AG09309 (cell line): ENCODE results near the gene PIP4K2A.

Experiments used
- DNase-seq: peaks from one replicate; pipeline ENCODE4 v3.0.0-alpha.2; 2010; ENCODE audit warnings: low read depth
- H3K4me3 ChIP-seq: 2 replicates; pipeline ENCODE4 v1.5.1; 2011; ENCODE audit warnings: mild to moderate bottlenecking, low read depth, low read length, moderate library complexity; ENCODE audit not compliant: control insufficient read depth
- TF ChIP-seq, protein P1 (sequence below): IDR thresholded peaks from 2 replicates; pipeline ENCODE4 v1.5.1; 2011; ENCODE audit warnings: mild to moderate bottlenecking, low read depth, low read length, inconsistent platforms; ENCODE audit not compliant: insufficient read depth, control insufficient read depth; ENCODE audit errors: missing control alignments

The PIP4K2A gene

DNA sequence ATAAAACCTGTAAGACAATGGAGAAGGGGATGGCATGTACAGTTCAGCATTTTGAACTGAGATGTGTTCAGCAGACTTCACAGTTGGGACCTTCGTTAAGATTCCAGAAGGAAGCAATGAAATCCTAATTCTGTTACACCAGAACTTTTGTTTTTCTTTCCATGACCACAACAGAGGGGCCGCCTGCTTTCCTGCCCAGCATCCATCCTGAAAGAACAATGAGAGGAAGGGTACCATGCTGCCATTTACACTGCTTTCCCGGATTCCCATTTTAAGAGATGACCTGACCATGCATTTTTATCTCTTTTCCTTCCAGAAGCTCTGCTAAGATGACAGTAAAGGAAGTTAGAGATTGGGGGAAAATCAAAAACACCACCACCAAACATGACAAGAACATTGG is 92.7 kb downstream of the PIP4K2A start:
- no peak overlapping the region for H3K4me3 ChIP-seq

DNA sequence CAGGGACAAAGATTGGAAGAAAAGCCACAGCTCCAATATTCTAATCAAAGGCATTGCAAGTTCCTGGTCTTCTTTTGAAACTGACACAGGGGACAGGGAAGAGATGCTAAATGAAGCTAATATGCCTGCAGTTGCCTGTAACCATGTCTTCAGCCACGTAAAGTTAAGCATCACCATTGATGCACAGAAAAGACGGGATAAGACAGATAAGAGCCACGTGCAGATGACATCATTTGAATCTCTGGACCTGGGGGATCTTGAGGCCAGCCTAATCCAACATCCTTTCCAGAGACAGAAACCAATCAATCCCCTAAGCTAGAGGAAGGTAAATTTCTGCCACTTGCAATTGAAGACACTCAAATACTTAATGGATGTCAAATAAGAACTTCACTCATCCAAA is 93.4 kb downstream of the PIP4K2A start:
- DNase-seq = no peak
- H3K4me3 ChIP-seq = no peak overlapping the region
- TF ChIP-seq, protein P1, sequence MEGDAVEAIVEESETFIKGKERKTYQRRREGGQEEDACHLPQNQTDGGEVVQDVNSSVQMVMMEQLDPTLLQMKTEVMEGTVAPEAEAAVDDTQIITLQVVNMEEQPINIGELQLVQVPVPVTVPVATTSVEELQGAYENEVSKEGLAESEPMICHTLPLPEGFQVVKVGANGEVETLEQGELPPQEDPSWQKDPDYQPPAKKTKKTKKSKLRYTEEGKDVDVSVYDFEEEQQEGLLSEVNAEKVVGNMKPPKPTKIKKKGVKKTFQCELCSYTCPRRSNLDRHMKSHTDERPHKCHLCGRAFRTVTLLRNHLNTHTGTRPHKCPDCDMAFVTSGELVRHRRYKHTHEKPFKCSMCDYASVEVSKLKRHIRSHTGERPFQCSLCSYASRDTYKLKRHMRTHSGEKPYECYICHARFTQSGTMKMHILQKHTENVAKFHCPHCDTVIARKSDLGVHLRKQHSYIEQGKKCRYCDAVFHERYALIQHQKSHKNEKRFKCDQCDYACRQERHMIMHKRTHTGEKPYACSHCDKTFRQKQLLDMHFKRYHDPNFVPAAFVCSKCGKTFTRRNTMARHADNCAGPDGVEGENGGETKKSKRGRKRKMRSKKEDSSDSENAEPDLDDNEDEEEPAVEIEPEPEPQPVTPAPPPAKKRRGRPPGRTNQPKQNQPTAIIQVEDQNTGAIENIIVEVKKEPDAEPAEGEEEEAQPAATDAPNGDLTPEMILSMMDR = no peak

More for the DNA sequence above, 92.7 kb downstream of the PIP4K2A start:
- no peak for DNase-seq
- TF ChIP-seq, protein P1 = no peak

DNA sequence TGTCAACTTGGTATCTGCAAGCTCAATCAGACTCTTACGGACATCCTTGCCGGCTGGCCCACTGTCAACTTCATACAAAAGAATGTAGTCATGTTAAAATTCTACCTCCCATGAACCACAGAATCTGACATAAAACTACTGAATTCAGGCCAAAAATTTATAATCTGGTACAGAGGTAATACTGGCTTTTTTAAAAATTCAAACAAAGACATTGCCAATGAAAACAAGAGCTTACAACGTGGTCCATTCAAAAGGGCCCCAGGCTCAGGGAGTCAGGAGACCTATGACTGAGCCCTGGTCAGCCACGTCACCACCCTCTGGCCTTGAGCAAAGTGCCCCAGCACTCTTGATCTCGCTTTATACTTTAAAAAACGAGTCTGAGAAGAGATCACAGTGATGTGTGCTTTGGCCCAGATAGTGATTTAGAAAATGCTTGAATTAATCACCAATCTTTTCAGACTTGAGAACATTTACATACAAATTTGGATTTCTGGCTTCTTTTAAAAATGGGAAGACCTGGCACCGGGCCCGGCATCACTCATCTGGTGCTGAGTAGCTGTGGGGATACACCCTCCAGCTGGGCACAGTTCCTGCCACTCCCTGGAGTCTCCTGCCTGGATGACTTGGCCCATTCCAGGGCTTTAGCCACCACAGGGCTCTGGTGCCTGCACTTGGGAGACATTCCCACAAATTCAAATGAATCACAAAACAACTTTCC is 94.1 kb downstream of the PIP4K2A start:
- TF ChIP-seq, protein P1 = no peak
- peak; percentile 84 for DNase-seq
- no peak overlapping the region for H3K4me3 ChIP-seq

DNA sequence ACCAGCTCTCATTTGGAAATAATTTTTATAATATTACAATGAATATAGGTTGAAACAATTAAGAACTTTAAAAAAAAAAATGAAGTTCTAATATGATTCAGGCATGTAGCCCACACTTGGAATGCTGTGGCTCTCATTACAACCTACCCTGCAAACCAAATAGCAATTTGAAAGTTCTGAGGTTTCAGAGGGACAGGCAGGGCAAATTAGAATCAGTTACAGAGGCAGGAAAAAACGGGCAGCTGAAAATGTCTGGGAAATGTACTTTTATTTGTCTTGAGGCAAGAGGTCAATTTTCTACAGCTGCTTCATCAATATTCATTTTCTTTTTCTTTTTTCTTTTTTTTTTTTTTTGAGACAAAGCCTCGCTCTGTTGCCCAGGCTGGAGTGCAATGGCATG is 95.3 kb downstream of the PIP4K2A start:
- H3K4me3 ChIP-seq = no peak overlapping the region
- TF ChIP-seq, protein P1 = no peak
- no peak for DNase-seq

DNA sequence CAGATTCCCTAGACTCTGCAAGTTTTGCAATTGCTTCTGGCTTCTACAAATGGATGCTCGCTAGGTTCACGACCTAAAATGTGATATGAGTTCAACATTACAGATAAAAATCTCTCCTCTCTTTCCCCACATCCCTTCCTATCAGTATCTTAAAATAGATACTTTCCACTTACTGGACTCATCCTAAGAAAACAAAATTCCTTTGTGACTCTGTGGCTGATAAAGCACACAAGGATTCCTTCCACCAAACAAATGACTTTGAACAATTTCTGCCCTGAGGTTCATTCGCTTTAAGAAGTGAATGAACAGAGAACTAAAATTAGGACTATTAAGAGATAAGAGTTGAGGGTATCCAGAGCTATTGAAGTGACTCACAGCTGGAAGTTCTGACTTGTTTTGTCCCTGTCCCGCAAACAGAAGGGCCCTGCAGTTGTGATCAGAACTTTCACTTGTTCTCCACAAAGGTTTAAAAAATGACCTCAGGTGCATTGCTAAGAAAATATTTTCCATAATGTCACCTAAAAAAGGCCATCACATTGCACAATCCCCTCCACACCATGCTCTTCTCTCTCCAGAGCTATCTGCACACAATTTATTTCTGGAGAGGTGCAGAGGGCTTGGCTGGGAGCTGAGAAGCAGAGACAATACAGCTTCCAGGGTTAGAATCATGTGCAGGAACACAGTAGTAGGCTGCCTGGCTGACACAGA is 96.1 kb downstream of the PIP4K2A start:
- TF ChIP-seq, protein P1 = no peak
- no peak for DNase-seq
- H3K4me3 ChIP-seq = no peak overlapping the region

DNA sequence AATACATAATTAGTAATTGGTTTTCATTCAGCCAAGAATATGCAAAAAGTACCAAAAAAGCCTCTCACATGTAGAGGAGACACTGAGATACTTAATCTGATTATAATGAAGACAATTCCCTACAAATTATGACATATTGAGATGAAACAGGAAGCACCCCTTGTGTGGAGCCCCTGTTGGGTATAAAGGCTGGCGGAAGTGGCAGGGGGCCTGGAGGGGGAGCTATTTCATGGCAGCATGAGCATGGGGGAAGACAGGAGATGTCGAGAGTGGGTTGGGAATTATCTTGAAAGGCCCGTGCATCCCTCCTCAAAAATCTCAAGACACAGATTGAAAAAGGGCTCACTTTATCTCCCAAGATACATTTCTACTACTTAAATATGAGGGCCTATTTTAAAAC is 96.9 kb downstream of the PIP4K2A start:
- H3K4me3 ChIP-seq = no peak overlapping the region
- no peak for DNase-seq
- TF ChIP-seq, protein P1 = no peak
